COLO668 (cell line): Measurements from ENCODE around the gene OR5K1.

Experiments
- DNase-seq: peaks from one replicate; lab custom pipeline; 2025; ENCODE audit not compliant: unreplicated experiment; lab: John Stamatoyannopoulos, UW

Gene OR5K1

DNA sequence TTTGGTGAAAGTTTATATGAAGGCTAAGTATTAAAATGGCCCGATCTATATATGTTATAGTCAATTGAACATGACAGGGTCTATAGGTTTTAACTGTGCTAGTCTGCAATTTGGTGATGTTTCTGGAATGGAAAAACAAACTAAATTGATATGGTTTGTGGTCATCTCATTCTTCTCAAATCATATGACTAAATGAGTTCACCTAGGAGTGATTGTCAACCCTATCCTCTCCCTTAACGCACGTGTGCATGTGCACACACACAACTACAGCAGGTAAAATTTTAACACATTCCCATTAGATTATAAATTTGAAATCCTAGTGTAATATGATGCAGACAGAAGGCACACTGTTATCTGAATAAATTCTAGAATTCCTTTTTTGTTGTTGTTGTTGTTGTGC, 50.7 kb downstream of the OR5K1 start:
- no peak for DNase-seq

DNA sequence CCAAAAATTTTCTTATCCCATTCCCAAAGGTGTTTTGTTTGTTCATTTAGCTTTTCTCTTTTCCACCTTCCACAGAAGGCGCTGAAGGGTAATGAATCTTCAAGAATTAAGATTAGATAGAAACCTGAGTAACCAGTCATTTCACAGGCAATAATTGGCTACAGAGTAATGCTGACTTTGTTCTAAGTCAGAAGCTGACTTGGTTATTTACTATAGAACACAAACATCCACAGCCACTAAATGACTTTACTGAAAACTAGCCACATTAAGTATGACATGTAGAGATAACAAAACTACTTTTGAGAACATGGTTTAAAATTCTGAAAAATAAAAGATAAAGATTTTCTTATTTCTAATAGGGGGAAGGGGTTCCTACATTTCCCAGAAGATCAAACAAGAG, 51.9 kb downstream of the OR5K1 start:
- no peak for DNase-seq

DNA sequence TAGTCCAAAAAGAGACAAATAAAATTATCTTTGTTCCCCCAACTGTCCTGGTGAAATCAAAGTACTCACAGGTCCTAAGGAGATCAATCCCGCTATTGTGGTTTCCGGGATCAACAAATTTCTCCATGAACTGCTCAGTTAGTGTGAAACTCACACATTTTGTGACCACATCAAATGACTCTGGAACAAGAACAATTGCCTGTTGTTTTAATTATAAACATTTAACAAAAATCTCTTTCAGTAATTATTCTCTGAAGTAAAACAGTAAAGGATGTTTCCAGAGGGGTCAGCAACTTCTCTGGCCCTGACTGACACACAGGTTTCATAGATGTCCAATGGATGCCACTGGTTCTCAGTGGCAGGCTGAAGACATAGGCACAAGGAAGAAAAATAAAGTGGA, 55.8 kb downstream of the OR5K1 start:
- DNase-seq: no peak

DNA sequence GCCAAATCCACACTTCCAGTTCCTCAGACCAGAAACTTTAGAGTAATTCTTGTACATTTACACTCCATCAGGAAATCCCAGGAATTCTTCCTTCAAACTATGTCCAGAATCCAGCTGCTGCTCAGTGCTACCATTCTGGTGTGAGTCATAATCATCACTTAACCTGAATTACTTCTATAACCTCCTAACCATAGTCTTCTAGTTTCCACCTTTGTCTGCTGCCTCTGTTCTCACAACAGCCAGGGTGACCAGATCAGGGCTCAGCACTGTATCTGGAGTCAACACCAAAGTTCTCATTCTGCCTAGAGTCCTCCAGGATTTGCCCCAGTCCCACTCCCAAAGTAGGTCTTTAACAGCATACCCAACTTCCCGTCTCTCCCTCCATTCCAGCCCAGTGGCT, 56.4 kb downstream of the OR5K1 start:
- no peak for DNase-seq

DNA sequence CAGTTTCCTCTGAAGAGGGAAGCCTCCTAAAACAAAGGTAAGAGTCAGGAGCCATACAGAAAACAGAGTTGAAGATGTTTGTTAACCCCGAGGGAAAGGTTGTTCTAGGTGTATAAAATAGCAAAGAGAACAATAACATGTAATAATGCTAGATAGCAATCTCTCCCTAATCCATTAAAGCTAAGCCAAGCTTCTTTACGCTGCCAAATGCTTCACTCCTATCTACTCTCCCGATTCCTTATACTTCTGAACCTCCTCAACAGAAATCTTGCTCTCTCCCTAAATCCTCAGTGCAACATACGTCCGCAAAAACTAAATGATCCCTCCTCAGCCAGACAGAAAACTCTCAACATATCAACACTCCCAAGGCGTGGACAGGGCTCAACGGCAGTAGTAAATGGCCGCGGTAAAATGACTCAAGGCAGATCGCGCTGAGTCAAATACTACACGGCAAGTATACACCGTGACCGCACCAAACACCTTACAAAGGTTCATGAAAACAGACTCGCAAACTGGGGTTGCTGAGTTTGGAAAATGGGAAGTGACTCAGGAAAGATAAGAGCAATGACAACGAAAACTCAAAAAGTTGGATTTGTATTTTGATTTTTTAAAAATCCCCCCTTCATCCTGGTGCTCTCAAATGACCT, 59.0 kb downstream of the OR5K1 start:
- peak; percentile 26 for DNase-seq
